Measurements from ENCODE around the gene PLEK. TPM values are rescaled to one million over a fixed set of nuclear protein-coding genes. Genes with fewer than 3 reads are reported as not detected.

PLEK gene
- polyA plus RNA-seq, 2 of the 4 experiments (the other 2 are of a cell fraction) = 0.04 TPM; not detected in 1

- Histone ChIP-seq H3K4me3 (no peak overlapping the region), H3K4me2 (no peak overlapping the region), H3K9me3 (no peaks in the 10 kb centered on the region), H3K27ac (no peak overlapping the region), H3K4me1 (no peaks in the 10 kb centered on the region; the same call in 2 of the 3 replicates)
- TF ChIP-seq TP53 (CRISPR knock-in tag; IDR thresholded peaks at IDR 0.05) (no peak), FOSL2 (IDR thresholded peaks at IDR 0.05) (no peak), FOSL2 (CRISPR knock-in tag; IDR thresholded peaks at IDR 0.05) (no peak), KDM1A (IDR thresholded peaks at IDR 0.05; ENCODE audit: low read depth) (no peak), RARB (CRISPR knock-in tag; IDR thresholded peaks at IDR 0.05) (no peak)
- CTCF ChIA-PET = interaction anchor here (1.4 kb wide), 1 partner anchor 26 kb away, joined by 8 read pairs; no protein-coding TSS in a partner anchor
- ATAC-seq = no peak
- POLR2A ChIA-PET = no interaction called here
- no peak for DNase-seq (ENCODE audit: low read depth in 1 of 2, low spot score in 1 of 2)
- FAIRE-seq = no peak
These were observed 50.4 kb downstream of the PLEK start for GRCh38 chr2:68415521-68415920.

GRCh38 chr2:68416081-68416675, 51.1 kb downstream of the PLEK start:
- H3K9me3 ChIP-seq = no peaks in the 10 kb centered on the region
- no peaks in the 10 kb centered on the region; the same call in 2 of the 3 replicates for H3K4me1 ChIP-seq
- ATAC-seq (no peak), FAIRE-seq (no peak), DNase-seq (ENCODE audit: low read depth in 1 of 2, low spot score in 1 of 2) (no peak)
- 54% methylated on average over 9 of the region's 9 CpGs for WGBS (ENCODE audit: missing lambda C conversion rate)
- CTCF ChIA-PET = interaction anchor here (0.6 to 2.4 kb wide), 5 partner anchors 10 to 95 kb away, joined by 3 to 10 read pairs (median 3); no protein-coding TSS in a partner anchor
- TF ChIP-seq KDM1A (IDR thresholded peaks at IDR 0.05; ENCODE audit: low read depth) (no peak), HMGXB4 (CRISPR knock-in tag; IDR thresholded peaks at IDR 0.05; ENCODE audit: borderline replicate concordance) (no peak), FOSB (CRISPR knock-in tag; IDR thresholded peaks at IDR 0.05) (no peak), RCOR1 (IDR thresholded peaks at IDR 0.05; ENCODE audit: low read depth, low read length) (no peak), CBX2 (IDR thresholded peaks at IDR 0.05; ENCODE audit: borderline replicate concordance, low read depth) (no peak), HOXB13 (CRISPR knock-in tag; IDR thresholded peaks at IDR 0.05; ENCODE audit: low read depth) (no peak), NPAS2 (CRISPR knock-in tag; IDR thresholded peaks at IDR 0.05; ENCODE audit: borderline replicate concordance) (no peak), ZFP36 (IDR thresholded peaks at IDR 0.05; ENCODE audit: borderline replicate concordance, partially characterized antibody) (no peak), GATA3 (IDR thresholded peaks at IDR 0.05; ENCODE audit: borderline replicate concordance) (no peak), HOXA7 (CRISPR knock-in tag; IDR thresholded peaks at IDR 0.05) (no peak), SMC3 (IDR thresholded peaks at IDR 0.05) (no peak)
- no peak overlapping the region for H3K4me3 ChIP-seq
- POLR2A ChIA-PET = no interaction called here
- no peak overlapping the region for H3K27ac ChIP-seq
- no peak overlapping the region for H3K4me2 ChIP-seq

GRCh38 chr2:68417926-68418325, 52.8 kb downstream of the PLEK start:
- Histone ChIP-seq H3K4me3 (no peak overlapping the region), H3K27ac (no peak overlapping the region), H3K9me3 (no peaks in the 10 kb centered on the region), H3K4me2 (no peak overlapping the region), H3K4me1 (no peaks in the 10 kb centered on the region; the same call in 2 of the 3 replicates)
- no peak for DNase-seq (ENCODE audit: low read depth in 1 of 2, low spot score in 1 of 2)
- 18% methylated on average over 1 of the region's 1 CpG for WGBS (ENCODE audit: missing lambda C conversion rate)
- POLR2A ChIA-PET = no interaction called here
- ATAC-seq = no peak
- CTCF ChIA-PET = interaction anchor here (1.1 to 2.4 kb wide), 3 partner anchors 22 to 70 kb away, joined by 3 to 10 read pairs (median 3); no protein-coding TSS in a partner anchor
- no peak for FAIRE-seq
- TF ChIP-seq MAX (IDR thresholded peaks at IDR 0.05) = no peak
- TF ChIP-seq HES2 (IDR thresholded peaks at IDR 0.05) = no peak
- no peak for TF ChIP-seq MAZ (IDR thresholded peaks at IDR 0.05; ENCODE audit: borderline replicate concordance, low read depth, low read length)
- no peak for TF ChIP-seq SMC3 (IDR thresholded peaks at IDR 0.05)
- TF ChIP-seq PBX3 (IDR thresholded peaks at IDR 0.05) = no peak
- no peak for TF ChIP-seq JUN (IDR thresholded peaks at IDR 0.05)
- TF ChIP-seq HOXB13 (CRISPR knock-in tag; IDR thresholded peaks at IDR 0.05; ENCODE audit: low read depth) = no peak
- TF ChIP-seq HOXA7 (CRISPR knock-in tag; IDR thresholded peaks at IDR 0.05) = no peak
- TF ChIP-seq GATA3 (IDR thresholded peaks at IDR 0.05; ENCODE audit: borderline replicate concordance) = no peak
- TF ChIP-seq EHF (CRISPR knock-in tag; IDR thresholded peaks at IDR 0.05) = no peak
- TF ChIP-seq CHD4 (IDR thresholded peaks at IDR 0.05; ENCODE audit: borderline replicate concordance) = no peak
- no peak for TF ChIP-seq HDAC2 (IDR thresholded peaks at IDR 0.05)
- no peak for TF ChIP-seq RAD21 (conservative IDR thresholded peaks at IDR 0.05 in 1 of 2, IDR thresholded peaks at IDR 0.05 in 1 of 2)
- no peak for TF ChIP-seq MYC (IDR thresholded peaks at IDR 0.05; ENCODE audit: borderline replicate concordance, low read length)
- TF ChIP-seq EHMT2 (IDR thresholded peaks at IDR 0.05; ENCODE audit: low read depth) = no peak
- TF ChIP-seq ESRRA (IDR thresholded peaks at IDR 0.05; ENCODE audit: borderline replicate concordance, low read length) = no peak
- no peak for TF ChIP-seq REST (IDR thresholded peaks at IDR 0.05)

Measured in A549 (cell line).